ENCODE data around the gene APOC1. TPM values are rescaled to one million over a fixed set of nuclear protein-coding genes. Genes with fewer than 3 reads are reported as not detected.
A peak's percentile ranks its signal among the peaks of the same experiment; 100 is the strongest.
"Not testable (repeated sequence)": the region's sequence is repeated elsewhere in the genome, so short reads cannot be mapped to it uniquely, and the experiment has no call there.

Gene APOC1
- total RNA-seq: 7.3 TPM
- long read RNA-seq: 0 reads

- peak; percentile 92 for DNase-seq (ENCODE audit: low spot score)
- intact Hi-C loops (cut with DNase I): not testable (repeated sequence)
Measured at GRCh38 chr19:44914433-44915206, at the start of gene APOC1. APOC1 (plus strand) TSS chr19:44914608; CDS start chr19:44914892, 284 bp downstream.

DNA sequence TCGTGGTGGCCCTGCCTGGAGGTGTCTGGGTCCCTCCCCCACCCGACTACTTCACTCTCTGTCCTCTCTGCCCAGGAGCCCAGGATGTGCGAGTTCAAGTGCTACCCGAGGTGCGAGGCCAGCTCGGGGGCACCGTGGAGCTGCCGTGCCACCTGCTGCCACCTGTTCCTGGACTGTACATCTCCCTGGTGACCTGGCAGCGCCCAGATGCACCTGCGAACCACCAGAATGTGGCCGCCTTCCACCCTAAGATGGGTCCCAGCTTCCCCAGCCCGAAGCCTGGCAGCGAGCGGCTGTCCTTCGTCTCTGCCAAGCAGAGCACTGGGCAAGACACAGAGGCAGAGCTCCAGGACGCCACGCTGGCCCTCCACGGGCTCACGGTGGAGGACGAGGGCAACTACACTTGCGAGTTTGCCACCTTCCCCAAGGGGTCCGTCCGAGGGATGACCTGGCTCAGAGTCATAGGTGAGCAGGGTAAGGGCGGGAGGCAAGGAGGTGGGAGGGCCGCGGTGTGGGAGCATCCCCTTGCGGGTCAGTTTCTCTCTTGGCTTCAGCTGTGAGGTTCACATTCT, 49.1 kb upstream of the APOC1 start:
- intact Hi-C loops (cut with DNase I): no loop called here
- DNase-seq (ENCODE audit: low spot score): no peak

GRCh38 chr19:44866664-44867063, 47.7 kb upstream of the APOC1 start:
- DNase-seq (ENCODE audit: low spot score): no peak
- intact Hi-C loops (cut with DNase I): no loop called here

DNA sequence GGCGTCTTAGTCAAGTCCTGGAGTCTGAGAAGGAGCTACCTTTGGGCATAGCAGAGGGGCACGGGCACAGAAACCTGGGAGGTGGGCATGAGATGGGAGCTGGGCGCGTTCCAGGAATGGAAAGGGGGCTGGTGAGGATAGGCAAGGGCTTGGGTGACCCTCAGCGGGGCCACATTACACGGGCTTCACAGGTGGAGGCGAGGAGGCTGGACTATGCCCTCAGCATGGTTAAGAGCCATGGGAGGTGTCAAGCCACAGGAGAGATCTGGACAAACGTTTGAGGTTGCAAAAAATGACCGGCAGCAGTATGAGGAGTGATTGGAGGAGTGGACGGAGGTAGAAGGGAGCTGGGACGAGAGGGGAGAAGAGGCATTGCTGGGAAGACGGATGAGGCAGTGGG, 46.8 kb upstream of the APOC1 start:
- intact Hi-C loops (cut with DNase I): no loop called here
- no peak for DNase-seq (ENCODE audit: low spot score)

DNA sequence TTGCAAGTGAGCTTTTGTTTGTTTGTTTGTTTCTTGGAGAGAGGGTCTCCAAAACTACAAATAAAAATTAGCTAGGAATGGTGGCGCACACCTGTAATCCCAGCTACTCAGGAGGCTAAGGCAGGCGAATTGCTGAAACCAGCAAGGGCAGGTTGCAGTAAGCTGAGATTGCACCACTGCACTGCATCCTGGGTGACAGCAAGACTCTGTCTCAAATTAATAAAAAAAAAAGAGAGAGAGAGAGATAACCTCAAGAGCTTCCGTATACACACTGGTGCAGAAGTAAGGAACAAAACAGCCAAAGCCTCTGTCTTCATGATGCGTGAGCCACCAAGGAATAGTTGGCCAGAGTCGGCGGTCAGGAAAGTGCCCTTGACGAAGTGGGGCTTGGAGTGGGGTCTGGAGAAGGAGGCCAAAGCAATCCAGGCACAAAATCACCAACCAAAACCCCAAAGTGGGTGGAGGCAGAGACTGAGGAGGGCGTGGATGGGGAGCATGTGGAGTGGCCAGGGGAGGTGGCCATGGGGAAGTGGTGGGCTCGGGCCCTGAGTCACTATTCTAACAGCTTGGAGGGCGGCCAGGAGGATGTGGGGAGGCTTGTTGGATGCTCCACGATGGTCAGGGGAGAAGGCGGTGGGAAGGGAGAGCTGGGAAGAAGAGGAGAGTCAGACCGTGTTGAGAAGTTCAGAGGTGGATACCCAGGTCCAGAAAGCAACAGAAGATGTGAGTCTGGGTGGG, 44.5 kb upstream of the APOC1 start:
- intact Hi-C loops (cut with DNase I): loop anchor here (2.0 kb wide), 1 partner anchor 21 kb away; no protein-coding TSS in a partner anchor
- no peak for DNase-seq (ENCODE audit: low spot score)

DNA sequence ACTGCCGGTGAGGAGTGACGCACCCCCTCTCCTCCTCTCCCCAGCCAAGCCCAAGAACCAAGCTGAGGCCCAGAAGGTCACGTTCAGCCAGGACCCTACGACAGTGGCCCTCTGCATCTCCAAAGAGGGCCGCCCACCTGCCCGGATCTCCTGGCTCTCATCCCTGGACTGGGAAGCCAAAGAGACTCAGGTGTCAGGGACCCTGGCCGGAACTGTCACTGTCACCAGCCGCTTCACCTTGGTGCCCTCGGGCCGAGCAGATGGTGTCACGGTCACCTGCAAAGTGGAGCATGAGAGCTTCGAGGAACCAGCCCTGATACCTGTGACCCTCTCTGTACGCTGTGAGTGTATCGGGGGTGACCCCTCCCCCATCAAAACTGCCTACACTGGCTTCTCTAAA, 42.6 kb upstream of the APOC1 start:
- intact Hi-C loops (cut with DNase I): loop anchor here (2.0 kb wide), 1 partner anchor 23 kb away; no protein-coding TSS in a partner anchor
- no peak for DNase-seq (ENCODE audit: low spot score)

- DNase-seq (ENCODE audit: low spot score): no peak
- intact Hi-C loops (cut with DNase I): no loop called here
Measured at GRCh38 chr19:44872661-44873060, 41.7 kb upstream of the APOC1 start.

DNA sequence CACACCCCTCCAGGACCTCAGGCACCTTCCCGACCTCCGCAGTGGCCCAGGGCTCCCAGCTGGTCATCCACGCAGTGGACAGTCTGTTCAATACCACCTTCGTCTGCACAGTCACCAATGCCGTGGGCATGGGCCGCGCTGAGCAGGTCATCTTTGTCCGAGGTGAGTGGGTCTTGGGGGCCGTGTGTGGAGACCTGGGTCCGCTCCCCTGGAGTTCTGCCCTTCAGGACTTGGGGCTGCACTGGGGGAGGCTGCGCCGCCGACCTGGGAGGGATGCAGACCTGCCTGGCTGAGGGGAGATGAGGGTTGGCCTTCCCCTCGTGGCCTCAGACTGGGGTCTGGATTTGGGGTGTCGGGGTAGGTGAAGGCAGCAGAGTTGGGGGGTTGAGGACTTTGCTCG, 40.1 kb upstream of the APOC1 start:
- no peak for DNase-seq (ENCODE audit: low spot score)

GRCh38 chr19:44875666-44876451, 38.5 kb upstream of the APOC1 start:
- DNase-seq (ENCODE audit: low spot score): no peak
- intact Hi-C loops (cut with DNase I): no loop called here

More for the DNA sequence above, 40.1 kb upstream of the APOC1 start:
- intact Hi-C loops (cut with DNase I): no loop called here

DNA sequence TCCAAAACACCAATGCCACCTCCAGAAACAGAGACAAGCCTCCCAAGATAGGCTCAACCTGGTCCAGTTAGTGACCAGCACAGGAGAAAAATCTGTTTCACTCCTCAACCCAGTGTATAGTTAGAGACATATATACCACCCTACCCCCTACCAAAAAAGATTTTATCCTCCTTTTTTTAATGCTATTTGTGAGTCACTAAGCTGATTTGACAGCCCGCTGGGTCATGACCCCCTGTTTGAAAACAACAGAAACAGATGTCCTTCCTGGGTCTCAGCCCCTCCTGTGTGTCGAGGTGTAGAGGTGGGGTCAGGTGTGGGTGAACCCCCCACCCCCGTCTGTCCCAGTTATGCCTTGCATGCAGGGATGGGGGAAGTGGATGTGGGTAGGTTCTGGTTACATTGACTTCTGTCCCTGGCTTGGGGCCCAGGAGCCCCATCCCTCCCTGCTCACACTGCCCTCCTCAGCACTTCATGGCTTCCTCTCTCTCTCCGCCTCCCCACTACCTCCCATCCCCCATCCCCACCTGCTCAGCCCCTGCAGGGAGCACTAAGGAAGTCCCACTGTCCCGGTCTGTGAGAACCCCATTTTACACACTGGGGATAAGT, 37.4 kb upstream of the APOC1 start:
- no peak for DNase-seq (ENCODE audit: low spot score)
- intact Hi-C loops (cut with DNase I): no loop called here

GRCh38 chr19:44878120-44878865, 36.1 kb upstream of the APOC1 start:
- no peak for DNase-seq (ENCODE audit: low spot score)
- intact Hi-C loops (cut with DNase I): no loop called here

DNA sequence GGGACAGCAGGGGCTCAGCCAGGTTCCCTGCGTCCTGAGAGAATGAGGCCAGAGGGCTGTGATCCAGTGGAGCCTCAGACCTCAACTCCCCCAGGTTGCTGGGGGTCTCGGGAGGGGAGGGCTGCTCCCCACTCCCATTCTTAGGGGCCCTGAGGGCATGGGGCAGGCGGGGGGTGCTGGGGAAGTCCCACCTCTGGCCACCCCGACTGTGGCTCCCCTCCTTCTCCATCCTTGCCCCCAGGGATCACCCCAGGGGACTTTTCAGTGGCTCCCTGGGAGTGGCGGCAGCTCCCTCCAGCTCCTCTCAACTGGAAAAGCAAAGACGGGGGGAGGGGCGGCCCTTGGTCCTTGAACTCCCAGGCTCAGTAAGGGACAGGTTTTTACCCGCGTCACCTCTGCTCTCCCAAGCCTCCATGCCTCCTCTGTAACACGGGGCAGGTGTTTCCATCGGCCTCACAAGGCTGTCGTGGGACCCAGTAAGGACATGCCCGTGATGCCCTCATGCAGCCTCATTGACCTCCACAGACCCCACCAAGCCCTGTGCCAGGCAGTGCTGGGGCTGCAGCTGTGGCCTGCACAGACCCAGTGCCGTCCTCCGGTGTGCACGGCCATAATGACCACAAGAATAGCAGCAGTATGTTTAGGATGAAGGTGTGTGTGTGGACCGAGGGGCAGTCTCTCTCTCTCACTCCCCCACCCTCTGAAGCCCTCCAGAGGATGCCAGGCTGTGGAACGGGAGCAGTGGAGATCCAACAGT, 34.9 kb upstream of the APOC1 start:
- no peak for DNase-seq (ENCODE audit: low spot score)
- intact Hi-C loops (cut with DNase I): no loop called here

GRCh38 chr19:44882063-44882462, 32.3 kb upstream of the APOC1 start:
- intact Hi-C loops (cut with DNase I): no loop called here
- no peak for DNase-seq (ENCODE audit: low spot score)

DNA sequence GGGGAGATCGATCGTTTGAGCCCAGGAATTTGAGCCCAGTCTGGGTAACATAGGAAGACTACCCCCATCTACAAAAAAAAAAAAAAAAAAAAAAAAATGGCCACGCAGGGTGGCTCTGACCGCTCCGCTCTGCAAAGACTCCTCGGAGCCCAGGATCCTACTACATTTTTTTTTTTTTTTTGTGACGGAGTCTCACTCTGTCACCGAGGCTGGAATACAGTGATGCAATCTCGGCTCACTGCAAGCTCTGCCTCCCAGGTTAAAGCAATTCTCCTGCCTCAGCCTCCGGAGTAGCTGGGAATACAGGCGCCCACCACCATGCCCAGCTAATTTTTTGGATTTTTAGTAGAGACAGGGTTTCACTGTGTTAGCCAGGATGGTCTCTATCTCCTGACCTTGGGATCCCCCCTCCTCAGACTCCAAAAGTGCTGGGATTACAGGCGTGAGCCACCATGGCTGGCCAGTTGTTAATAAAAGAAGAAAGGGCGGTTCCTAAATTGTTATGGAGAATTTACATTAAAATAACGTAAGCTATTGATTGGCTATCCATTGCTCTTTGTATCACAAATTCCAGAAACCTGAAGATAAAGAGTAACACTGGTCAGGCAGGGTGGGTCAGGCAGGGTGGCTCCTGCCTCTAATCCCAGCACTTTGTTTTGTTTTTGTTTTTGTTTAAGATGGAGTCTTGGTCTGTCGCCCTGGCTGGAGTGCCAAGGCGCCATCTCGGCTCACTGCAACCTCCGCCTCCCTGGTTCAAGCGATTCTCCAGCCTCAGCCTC, 31.6 kb upstream of the APOC1 start:
- intact Hi-C loops (cut with DNase I); DNase-seq (ENCODE audit: low spot score): not testable (repeated sequence)

- intact Hi-C loops (cut with DNase I): no loop called here
- no peak for DNase-seq (ENCODE audit: low spot score)
Measured at GRCh38 chr19:44883922-44884321, 30.5 kb upstream of the APOC1 start.

GRCh38 chr19:44884566-44884965, 29.8 kb upstream of the APOC1 start:
- DNase-seq (ENCODE audit: low spot score): no peak
- intact Hi-C loops (cut with DNase I): no loop called here

DNA sequence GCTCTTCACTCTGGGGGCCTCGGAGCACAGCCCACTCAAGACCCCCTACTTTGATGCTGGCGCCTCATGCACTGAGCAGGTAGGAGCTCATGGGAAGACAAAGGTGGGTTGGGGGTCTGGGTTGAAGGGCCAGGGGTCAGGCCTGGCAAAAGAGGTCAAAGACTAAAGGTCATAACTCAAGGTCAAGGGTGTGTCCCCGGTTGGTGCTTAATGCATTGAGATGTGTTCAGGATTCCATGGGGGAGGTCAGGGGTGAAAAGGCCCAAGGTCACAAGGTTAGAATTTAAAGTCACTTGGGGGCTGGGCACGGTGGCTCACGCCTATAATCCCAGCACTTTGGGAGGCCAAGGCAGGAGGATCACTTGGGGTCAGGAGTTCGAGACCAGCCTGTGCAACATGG, 28.3 kb upstream of the APOC1 start:
- DNase-seq (ENCODE audit: low spot score): no peak
- intact Hi-C loops (cut with DNase I): no loop called here

Data from cardiac septum (tissue), 1 donor.